Thyroid gland (tissue), 4 donors: ENCODE data around the gene ARNT2. TPM values are rescaled to one million over a fixed set of nuclear protein-coding genes. Genes with fewer than 3 reads are reported as not detected.

Experiments
- DNase-seq, 2 donors: peaks; one replicate each; pipeline ENCODE4 v3.0.0-alpha.2; 2019
- H3K27ac ChIP-seq, 3 donors: fragments of 200-600 bp; sonication (generic); 1 replicate in 2 of 3; 2 replicates in 1 of 3; pipeline ENCODE4 v1.5.1; 2016 to 2019; ENCODE audit warnings: mild to moderate bottlenecking in 1 of 3, moderate library complexity in 1 of 3
- H3K27me3 ChIP-seq: fragments of 200-600 bp; sonication (generic); one replicate; pipeline ENCODE4 v1.5.1; 2019
- H3K36me3 ChIP-seq, 2 donors: fragments of 200-600 bp; sonication (generic); one replicate each; pipeline ENCODE4 v1.5.1; 2016 to 2019
- H3K4me1 ChIP-seq, 2 donors: fragments of 200-600 bp; sonication (generic); one replicate each; pipeline ENCODE4 v1.5.1; 2017 to 2019
- H3K4me3 ChIP-seq, 3 donors: fragments of 200-600 bp; sonication (generic); replicated peaks in 1 of 3; 1 replicate in 2 of 3; 2 replicates in 1 of 3; pipeline ENCODE4 v1.5.1; 2016; ENCODE audit warnings: mild to moderate bottlenecking in 1 of 3
- H3K9me3 ChIP-seq: fragments of 200-600 bp; sonication (generic); one replicate; pipeline ENCODE4 v1.5.1; 2017
- CTCF ChIP-seq, 6 experiments: fragments of 200-600 bp in 3 of 6; fragments of 450-650 bp in 3 of 6; sonication (generic) in 3 of 6; IDR thresholded peaks; one replicate each; pipeline ENCODE4 v1.5.1; 2016 to 2019; ENCODE audit warnings: antibody characterized with exemption in 6 of 6, mild to moderate bottlenecking in 2 of 6, inconsistent platforms in 1 of 6, moderate library complexity in 1 of 6
- POLR2A ChIP-seq, 2 donors: fragments of 450-650 bp; IDR thresholded peaks; one replicate each; pipeline ENCODE4 v1.6.1; 2017; ENCODE audit warnings: antibody characterized with exemption in 2 of 2, mild to moderate bottlenecking in 2 of 2, moderate library complexity in 1 of 2
- WGBS, 2 donors: methylation state at CpG; one replicate each; pipeline ENCODE4 v1.1.5; 2017; 5-methylcytosine and 5-hydroxymethylcytosine counted together
- intact Hi-C: fragments of 100-400 bp; cut with DNase I; formaldehyde crosslinking; loops from one replicate; pipeline ENCODE4 v1.15.1; 2023
- total RNA-seq, 4 donors: library from RNA; depleted of rRNA; stranded (reverse); fragments of >200 nt; gene quantifications; one replicate each; pipeline ENCODE4 v1.2.3, GENCODE V29; 2016

The ARNT2 gene
- total RNA-seq, 4 donors from 2014 or later: 9.4 to 19.1 (median 13.8) TPM

GRCh38 chr15:80375968-80376891 lies 28.0 kb upstream of the ARNT2 start:
- TF ChIP-seq POLR2A (IDR thresholded peaks at IDR 0.05) (no peak), CTCF (IDR thresholded peaks at IDR 0.05) (no peak)
- Histone ChIP-seq H3K27me3 (no peaks in the 10 kb centered on the region), H3K4me1 (no peaks in the 10 kb centered on the region), H3K27ac (no peak overlapping the region), H3K9me3 (no peaks in the 10 kb centered on the region), H3K4me3 (no peak overlapping the region), H3K36me3 (no peaks in the 10 kb centered on the region)
- intact Hi-C loops: no loop called here
- WGBS, 2 donors: 83 to 94% methylated on average over 4 of the region's 4 CpGs
- no peak for DNase-seq

- Histone ChIP-seq H3K4me1 (no peaks in the 10 kb centered on the region), H3K36me3 (no peaks in the 10 kb centered on the region), H3K9me3 (no peaks in the 10 kb centered on the region), H3K27ac (no peak overlapping the region), H3K27me3 (no peaks in the 10 kb centered on the region), H3K4me3 (no peak overlapping the region)
- TF ChIP-seq CTCF (IDR thresholded peaks at IDR 0.05): no peak
- no peak for TF ChIP-seq POLR2A (IDR thresholded peaks at IDR 0.05)
- no peak for DNase-seq
- WGBS, 2 donors: 91 to 93% methylated on average over 4 of the region's 4 CpGs
- intact Hi-C loops: no loop called here
Observed at GRCh38 chr15:80379693-80380092, 24.5 kb upstream of the ARNT2 start.

- no peak for TF ChIP-seq CTCF (IDR thresholded peaks at IDR 0.05)
- no peak for TF ChIP-seq POLR2A (IDR thresholded peaks at IDR 0.05)
- WGBS, 2 donors: 79 to 83% methylated on average over 3 of the region's 3 CpGs
- no peak overlapping the region for H3K4me3 ChIP-seq
- H3K27me3 ChIP-seq: no peaks in the 10 kb centered on the region
- DNase-seq: no peak
- no peaks in the 10 kb centered on the region for H3K36me3 ChIP-seq
- no peak overlapping the region for H3K27ac ChIP-seq
- intact Hi-C loops: no loop called here
- no peaks in the 10 kb centered on the region for H3K9me3 ChIP-seq
- H3K4me1 ChIP-seq: no peaks in the 10 kb centered on the region
Observed at GRCh38 chr15:80380154-80380553, 24.0 kb upstream of the ARNT2 start.

- no peaks in the 10 kb centered on the region for H3K9me3 ChIP-seq
- no peaks in the 10 kb centered on the region for H3K4me1 ChIP-seq
- DNase-seq: no peak
- intact Hi-C loops: no loop called here
- no peak for TF ChIP-seq POLR2A (IDR thresholded peaks at IDR 0.05)
- H3K36me3 ChIP-seq: no peaks in the 10 kb centered on the region
- H3K27me3 ChIP-seq: no peaks in the 10 kb centered on the region
- WGBS, 2 donors: 91 to 97% methylated on average over 3 of the region's 3 CpGs
- no peak overlapping the region for H3K4me3 ChIP-seq
- H3K27ac ChIP-seq: no peak overlapping the region
Observed at GRCh38 chr15:80382285-80382684, 21.9 kb upstream of the ARNT2 start.

GRCh38 chr15:80384432-80384831 lies 19.8 kb upstream of the ARNT2 start:
- Histone ChIP-seq H3K36me3 (no peaks in the 10 kb centered on the region), H3K4me3 (no peak overlapping the region), H3K27me3 (no peaks in the 10 kb centered on the region), H3K4me1 (no peaks in the 10 kb centered on the region), H3K9me3 (no peaks in the 10 kb centered on the region), H3K27ac (no peak overlapping the region)
- no peak for TF ChIP-seq POLR2A (IDR thresholded peaks at IDR 0.05)
- TF ChIP-seq CTCF (IDR thresholded peaks at IDR 0.05): no peak
- no peak for DNase-seq
- intact Hi-C loops: no loop called here
- WGBS, 2 donors: 58 to 69% methylated on average over 3 of the region's 3 CpGs
